Activated CD4-positive, alpha-beta T cell treated with anti-CD3 and anti-CD28 coated beads for 36 hours (primary cell): ENCODE data around the gene CAMTA1. TPM values are rescaled to one million over a fixed set of nuclear protein-coding genes. Genes with fewer than 3 reads are reported as not detected.

ENCODE experiments used
- ATAC-seq: fragments of 200-7000 bp; cut with Tn5 transposase; one replicate; pipeline ENCODE4 v1.10.0; 2021; ENCODE audit warnings: mild to moderate bottlenecking, moderate library complexity
- CTCF ChIA-PET: fragments of 350-600 bp; sonication (Branson Sonifier 250); formaldehyde crosslinking; loops from one replicate; lab custom pipeline; 2021; ENCODE audit warnings: antibody characterized with exemption; lab: Charles Lee
- POLR2A ChIA-PET: fragments of 350-600 bp; sonication (Branson Sonifier 250); formaldehyde crosslinking; loops from one replicate; lab custom pipeline; 2021; ENCODE audit warnings: antibody characterized with exemption, inconsistent platforms; lab: Charles Lee
- DNase-seq: peaks from one replicate; pipeline ENCODE4 v3.0.0-alpha.2; 2020
- H3K27ac Mint-ChIP-seq: one replicate; pipeline ENCODE4 v1.8.0; 2021; ENCODE audit warnings: mixed read lengths
- H3K27me3 Mint-ChIP-seq: one replicate; pipeline ENCODE4 v1.8.0; 2021; ENCODE audit warnings: mixed read lengths
- H3K36me3 Mint-ChIP-seq: one replicate; pipeline ENCODE4 v1.8.0; 2021; ENCODE audit warnings: low read depth, mixed read lengths
- H3K4me1 Mint-ChIP-seq: one replicate; pipeline ENCODE4 v1.8.0; 2021; ENCODE audit warnings: mixed read lengths
- H3K4me3 Mint-ChIP-seq: one replicate; pipeline ENCODE4 v1.8.0; 2021; ENCODE audit warnings: mild to moderate bottlenecking, moderate library complexity, mixed read lengths
- H3K9me3 Mint-ChIP-seq: one replicate; pipeline ENCODE4 v1.8.0; 2021; ENCODE audit warnings: low read depth, mixed read lengths
- intact Hi-C, 2 experiments: fragments of 100-400 bp; cut with DNase I in 1 of 2; cut with micrococcal nuclease in 1 of 2; formaldehyde crosslinking; loops; one replicate each; pipeline versions ENCODE4 v1.14.2 to v1.15.1; 2022 to 2024; cut with DNase I, micrococcal nuclease
- total RNA-seq, 2 experiments: library from RNA; stranded (reverse); gene quantifications; one replicate each; pipeline ENCODE4 v1.2.3, GENCODE V29; 2021

Gene CAMTA1
- total RNA-seq, 2 experiments from 2014 or later = 62.3 to 76.7 TPM

GRCh38 chr1:7574121-7575040 lies 789.1 kb downstream of the CAMTA1 start:
- POLR2A ChIA-PET = no interaction called here
- H3K9me3 Mint-ChIP-seq = no peaks in the 10 kb centered on the region
- no peaks in the 10 kb centered on the region for H3K4me1 Mint-ChIP-seq
- peaks cover 4% of the 10 kb centered on the region for H3K27me3 Mint-ChIP-seq
- intact Hi-C loops = no loop called here
- H3K27ac Mint-ChIP-seq = no peak overlapping the region
- H3K36me3 Mint-ChIP-seq = no peaks in the 10 kb centered on the region
- ATAC-seq (no peak), DNase-seq (no peak)
- CTCF ChIA-PET = no interaction called here
- H3K4me3 Mint-ChIP-seq = no peak overlapping the region

GRCh38 chr1:7575041-7575400 lies 789.8 kb downstream of the CAMTA1 start:
- Mint-ChIP-seq H3K4me1 (no peaks in the 10 kb centered on the region), H3K27ac (no peak overlapping the region), H3K27me3 (peaks cover 4% of the 10 kb centered on the region), H3K9me3 (no peaks in the 10 kb centered on the region), H3K36me3 (no peaks in the 10 kb centered on the region), H3K4me3 (no peak overlapping the region)
- DNase-seq (no peak), ATAC-seq (no peak)
- CTCF ChIA-PET = no interaction called here
- intact Hi-C loops = no loop called here
- POLR2A ChIA-PET = no interaction called here

- no peak overlapping the region for H3K4me3 Mint-ChIP-seq
- H3K4me1 Mint-ChIP-seq = no peaks in the 10 kb centered on the region
- H3K27ac Mint-ChIP-seq = no peak overlapping the region
- POLR2A ChIA-PET = no interaction called here
- peaks cover 4% of the 10 kb centered on the region for H3K27me3 Mint-ChIP-seq
- CTCF ChIA-PET = interaction anchor here (0.7 kb wide), 2 partner anchors 21 to 461 kb away, joined by 3 read pairs; no protein-coding TSS in a partner anchor
- DNase-seq (no peak), ATAC-seq (no peak)
- H3K9me3 Mint-ChIP-seq = no peaks in the 10 kb centered on the region
- intact Hi-C loops = no loop called here
- no peaks in the 10 kb centered on the region for H3K36me3 Mint-ChIP-seq
These were observed 791.8 kb downstream of the CAMTA1 start for GRCh38 chr1:7576946-7577657.

GRCh38 chr1:7578206-7578605 lies 793.0 kb downstream of the CAMTA1 start:
- Mint-ChIP-seq H3K9me3 (no peaks in the 10 kb centered on the region), H3K27ac (no peak overlapping the region), H3K4me3 (no peak overlapping the region), H3K27me3 (peaks cover 4% of the 10 kb centered on the region), H3K4me1 (no peaks in the 10 kb centered on the region), H3K36me3 (no peaks in the 10 kb centered on the region)
- ATAC-seq = no peak
- ChIA-PET CTCF (no interaction called here), POLR2A (no interaction called here)
- DNase-seq = no peak
- intact Hi-C loops = no loop called here

GRCh38 chr1:7579016-7579415 lies 793.8 kb downstream of the CAMTA1 start:
- CTCF ChIA-PET = no interaction called here
- DNase-seq (peak; percentile 3), ATAC-seq (no peak)
- no peaks in the 10 kb centered on the region for H3K9me3 Mint-ChIP-seq
- H3K4me3 Mint-ChIP-seq = no peak overlapping the region
- H3K36me3 Mint-ChIP-seq = no peaks in the 10 kb centered on the region
- no peaks in the 10 kb centered on the region for H3K4me1 Mint-ChIP-seq
- no peak overlapping the region for H3K27ac Mint-ChIP-seq
- peaks cover 4% of the 10 kb centered on the region for H3K27me3 Mint-ChIP-seq
- intact Hi-C loops = no loop called here
- POLR2A ChIA-PET = no interaction called here

GRCh38 chr1:7579831-7580804 lies 794.9 kb downstream of the CAMTA1 start:
- H3K9me3 Mint-ChIP-seq = no peaks in the 10 kb centered on the region
- H3K27me3 Mint-ChIP-seq = peaks cover 4% of the 10 kb centered on the region
- no peaks in the 10 kb centered on the region for H3K4me1 Mint-ChIP-seq
- CTCF ChIA-PET = no interaction called here
- POLR2A ChIA-PET = no interaction called here
- DNase-seq = no peak
- H3K4me3 Mint-ChIP-seq = no peak overlapping the region
- intact Hi-C loops = no loop called here
- ATAC-seq = no peak
- H3K36me3 Mint-ChIP-seq = no peaks in the 10 kb centered on the region
- no peak overlapping the region for H3K27ac Mint-ChIP-seq

- H3K4me1 Mint-ChIP-seq = no peaks in the 10 kb centered on the region
- no peak overlapping the region for H3K4me3 Mint-ChIP-seq
- ATAC-seq = no peak
- ChIA-PET CTCF (interaction anchor here (0.6 kb wide), 1 partner anchor 14 kb away, joined by 3 read pairs; no protein-coding TSS in a partner anchor), POLR2A (interaction anchor here (0.6 kb wide), 1 partner anchor 53 kb away, joined by 4 read pairs; no protein-coding TSS in a partner anchor)
- no peaks in the 10 kb centered on the region for H3K36me3 Mint-ChIP-seq
- intact Hi-C loops = no loop called here
- no peaks in the 10 kb centered on the region for H3K9me3 Mint-ChIP-seq
- H3K27ac Mint-ChIP-seq = no peak overlapping the region
- DNase-seq = no peak
- no peaks in the 10 kb centered on the region for H3K27me3 Mint-ChIP-seq
These were observed 795.9 kb downstream of the CAMTA1 start for GRCh38 chr1:7580923-7581753.

- no peak for DNase-seq
- Mint-ChIP-seq H3K36me3 (no peaks in the 10 kb centered on the region), H3K27me3 (no peaks in the 10 kb centered on the region), H3K4me3 (no peak overlapping the region), H3K27ac (no peak overlapping the region), H3K4me1 (no peaks in the 10 kb centered on the region), H3K9me3 (no peaks in the 10 kb centered on the region)
- no peak for ATAC-seq
- POLR2A ChIA-PET = interaction anchor here (0.6 kb wide), 1 partner anchor 54 kb away, joined by 4 read pairs; no protein-coding TSS in a partner anchor
- intact Hi-C loops = no loop called here
- CTCF ChIA-PET = interaction anchor here (0.6 kb wide), 1 partner anchor 13 kb away, joined by 3 read pairs; no protein-coding TSS in a partner anchor
These were observed 796.7 kb downstream of the CAMTA1 start for GRCh38 chr1:7581754-7582459.

- no peaks in the 10 kb centered on the region for H3K9me3 Mint-ChIP-seq
- no peaks in the 10 kb centered on the region for H3K4me1 Mint-ChIP-seq
- H3K27me3 Mint-ChIP-seq = no peaks in the 10 kb centered on the region
- POLR2A ChIA-PET = no interaction called here
- no peaks in the 10 kb centered on the region for H3K36me3 Mint-ChIP-seq
- DNase-seq (no peak), ATAC-seq (no peak)
- intact Hi-C loops = no loop called here
- H3K27ac Mint-ChIP-seq = no peak overlapping the region
- CTCF ChIA-PET = no interaction called here
- H3K4me3 Mint-ChIP-seq = no peak overlapping the region
These were observed 797.3 kb downstream of the CAMTA1 start for GRCh38 chr1:7582460-7582972.
